Spleen (tissue), 11 donors: ENCODE results near the gene STEAP4. TPM values are rescaled to one million over a fixed set of nuclear protein-coding genes. Genes with fewer than 3 reads are reported as not detected.

Experiments
- DNase-seq: peaks from one replicate; pipeline ENCODE4 v3.0.0-alpha.2; 2020
- H3K27ac ChIP-seq, 8 donors: fragments of 200-600 bp; sonication (generic) in 7 of 8; 1 replicate in 4 of 8; 2 replicates in 4 of 8; pipeline versions ENCODE4 v1.5.0 to v1.8.0; 2016 to 2021; ENCODE audit warnings: inconsistent platforms in 4 of 8, mild to moderate bottlenecking in 4 of 8, moderate library complexity in 1 of 8
- H3K27me3 ChIP-seq, 7 donors: fragments of 200-600 bp; sonication (generic) in 6 of 7; replicated peaks in 1 of 7; 1 replicate in 4 of 7; 2 replicates in 3 of 7; pipeline versions ENCODE4 v1.5.0 to v1.8.0; 2016 to 2021; ENCODE audit warnings: inconsistent platforms in 3 of 7, mild to moderate bottlenecking in 1 of 7
- H3K36me3 ChIP-seq, 6 donors: fragments of 200-600 bp; sonication (generic) in 5 of 6; 1 replicate in 4 of 6; 2 replicates in 2 of 6; pipeline versions ENCODE4 v1.5.0 to v1.8.0; 2016 to 2021; ENCODE audit warnings: inconsistent platforms in 2 of 6
- H3K4me1 ChIP-seq, 6 donors: fragments of 200-600 bp; sonication (generic) in 5 of 6; 1 replicate in 3 of 6; 2 replicates in 3 of 6; pipeline versions ENCODE4 v1.5.0 to v1.8.0; 2016 to 2021; ENCODE audit warnings: inconsistent platforms in 3 of 6
- H3K4me3 ChIP-seq, 8 donors: fragments of 200-600 bp; sonication (generic) in 7 of 8; 1 replicate in 4 of 8; 2 replicates in 4 of 8; pipeline versions ENCODE4 v1.5.0 to v1.8.0; 2016 to 2021; ENCODE audit warnings: inconsistent platforms in 4 of 8, mild to moderate bottlenecking in 4 of 8, moderate library complexity in 2 of 8
- H3K9me3 ChIP-seq, 8 donors: fragments of 200-600 bp; sonication (generic) in 7 of 8; 1 replicate in 4 of 8; 2 replicates in 4 of 8; pipeline versions ENCODE4 v1.5.0 to v1.8.0; 2016 to 2021; ENCODE audit warnings: inconsistent platforms in 4 of 8
- CTCF ChIP-seq, 11 experiments: fragments of 200-600 bp in 7 of 11; fragments of 450-650 bp in 4 of 11; sonication (generic) in 4 of 11; IDR thresholded peaks in 8 of 11; conservative IDR thresholded peaks in 3 of 11; 1 replicate in 7 of 11; 2 replicates in 4 of 11; pipeline versions ENCODE4 v1.4.0 to v1.8.0; 2016 to 2021; ENCODE audit warnings: antibody characterized with exemption in 11 of 11, inconsistent platforms in 4 of 11, mild to moderate bottlenecking in 1 of 11
- POLR2A ChIP-seq, 3 donors: fragments of 450-650 bp; IDR thresholded peaks; one replicate each; pipeline ENCODE4 v1.5.1; 2017; ENCODE audit warnings: antibody characterized with exemption in 3 of 3, mild to moderate bottlenecking in 1 of 3
- POLR2AphosphoS5 ChIP-seq, 3 donors: sonication (generic); formaldehyde crosslinking; IDR thresholded peaks; one replicate each; pipeline ENCODE4 v1.5.1; 2017; ENCODE audit warnings: antibody characterized with exemption in 3 of 3
- WGBS, 5 donors: extraction: QIAGEN DNeasy Blood & Tissue Kit in 3 of 5; methylation state at CpG; one replicate each; pipeline versions ENCODE4 v1.1.5 to v1.1.7; 2013 to 2018; 5-methylcytosine and 5-hydroxymethylcytosine counted together
- intact Hi-C: fragments of 100-400 bp; cut with DNase I; formaldehyde crosslinking; loops from one replicate; pipeline ENCODE4 v1.15.0; 2023; ENCODE audit warnings: low total_unique reads
- polyA plus RNA-seq, 3 donors: library from polyadenylated mRNA; stranded (reverse); fragments of 200-250 nt; gene quantifications; one replicate each; pipeline ENCODE4 v1.2.1, GENCODE V29; 2013
- total RNA-seq, 7 donors: library from RNA; depleted of rRNA in 3 of 7; stranded (reverse); fragments of >200 nt in 3 of 7; fragmentation: NEBNext Ultra II Directional in 4 of 7; extraction: Animal tissue kit (Norgen Biotek cat#: 25700) in 4 of 7; gene quantifications; one replicate each; pipeline versions ENCODE4 v1.1.0 to v1.2.1, GENCODE V29; 2016 to 2021
- donor health status: healthy with polysubstance abuse.
- donor health status: DM: no; HTN: no; CAD: no; lungs with moderate emphysema.
- donor health status: DM: no; HTN: no; CAD: no.
- donor health status: Bipolar disorder and iron deficiency.
- donor health status: healthy.
- donor health status: DM: no; HTN: no; CAD: no.
- donor health status: DM: yes; HTN: yes; CAD: no.

The STEAP4 gene
- total and polyA plus RNA-seq, 10 donors = 0.50 to 70.7 (median 18.9) TPM

DNA sequence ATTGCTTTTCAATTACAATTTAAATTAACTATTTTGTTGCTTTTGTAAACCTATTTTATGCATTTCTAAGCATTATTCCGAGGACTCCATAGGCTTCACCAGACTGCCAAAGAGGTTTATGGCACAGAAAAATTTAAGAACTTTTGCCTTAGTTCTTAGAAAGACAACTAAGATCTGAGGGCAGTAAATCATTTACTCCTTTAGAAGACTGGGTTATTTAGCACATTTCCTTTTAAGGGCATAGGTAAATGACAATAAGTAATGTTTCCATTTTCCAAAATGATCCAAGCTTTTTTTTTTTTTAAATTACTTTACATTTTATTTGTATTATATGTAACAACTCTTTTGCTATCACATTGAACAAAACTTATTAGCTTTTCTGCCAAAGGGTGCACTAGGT, 15.0 kb upstream of the STEAP4 start:
- Histone ChIP-seq H3K9me3 (no peaks in the 10 kb centered on the region), H3K36me3 (no peaks in the 10 kb centered on the region), H3K4me3 (no peak overlapping the region), H3K27ac (peak overlapping the region in 5 of 8 donors; percentile 1 to 73 (median 60)), H3K27me3 (peaks cover 0 to 3% (median 0%) of the 10 kb centered on the region in 7 donors), H3K4me1 (peaks cover 0 to 31% (median 14%) of the 10 kb centered on the region in 6 donors)
- 85 to 93% (median 89%) methylated on average over 1 of the region's 1 CpG for WGBS, 5 donors
- intact Hi-C loops = no loop called here
- no peak for DNase-seq
- TF ChIP-seq POLR2AphosphoS5 (IDR thresholded peaks at IDR 0.05) (no peak), CTCF (IDR thresholded peaks at IDR 0.05 in 8 of 11, conservative IDR thresholded peaks at IDR 0.05 in 3 of 11) (no peak), POLR2A (IDR thresholded peaks at IDR 0.05) (no peak)

DNA sequence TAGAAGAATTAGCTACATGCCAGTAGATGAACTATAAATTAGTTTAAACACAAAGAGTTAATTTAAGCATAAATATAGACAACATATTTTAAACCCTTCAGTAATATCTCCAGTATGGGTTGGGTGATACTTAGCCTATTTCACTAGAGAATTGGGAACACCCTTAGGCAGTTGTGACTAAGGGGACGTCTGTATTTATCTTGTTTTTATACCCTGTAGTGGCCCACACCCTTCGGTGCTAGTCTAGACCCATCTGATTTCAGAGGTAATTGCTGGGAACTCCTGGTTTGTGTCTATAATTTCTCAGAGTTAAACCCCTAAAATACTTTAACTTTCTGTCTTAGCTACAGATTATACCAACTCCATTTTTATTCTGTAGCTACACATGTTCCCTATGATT, 11.5 kb upstream of the STEAP4 start:
- intact Hi-C loops = no loop called here
- no peak overlapping the region for H3K4me3 ChIP-seq
- H3K27me3 ChIP-seq = no peaks in the 10 kb centered on the region
- no peak for DNase-seq
- peaks cover 0 to 51% (median 20%) of the 10 kb centered on the region in 6 donors for H3K4me1 ChIP-seq
- no peaks in the 10 kb centered on the region for H3K36me3 ChIP-seq
- no peaks in the 10 kb centered on the region for H3K9me3 ChIP-seq
- H3K27ac ChIP-seq = no peak overlapping the region
- WGBS, 5 donors = 71 to 90% (median 88%) methylated on average over 2 of the region's 2 CpGs
- TF ChIP-seq CTCF (IDR thresholded peaks at IDR 0.05 in 8 of 11, conservative IDR thresholded peaks at IDR 0.05 in 3 of 11) (no peak), POLR2A (IDR thresholded peaks at IDR 0.05) (no peak), POLR2AphosphoS5 (IDR thresholded peaks at IDR 0.05) (no peak)

DNA sequence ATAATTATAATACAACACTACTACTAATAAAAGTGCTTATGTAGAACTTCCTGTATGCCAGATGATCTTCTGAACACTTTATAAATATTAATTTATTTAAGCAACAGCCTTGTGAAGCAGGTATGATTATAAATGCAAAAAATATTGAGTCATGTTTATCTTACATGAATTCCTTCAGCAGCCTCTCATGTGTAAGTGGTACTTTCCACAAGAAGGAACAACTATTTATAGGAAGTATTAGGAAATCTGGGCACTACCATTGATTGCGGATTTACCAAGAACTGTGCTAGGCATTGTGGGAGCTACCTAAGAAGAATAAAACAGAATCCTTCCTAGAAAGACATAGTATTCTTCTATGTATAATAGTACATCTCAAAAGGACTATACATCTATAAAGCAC, 10.7 kb upstream of the STEAP4 start:
- intact Hi-C loops = no loop called here
- peaks cover 0 to 49% (median 15%) of the 10 kb centered on the region in 6 donors for H3K4me1 ChIP-seq
- WGBS, 5 donors = 47 to 81% (median 49%) methylated on average over 1 of the region's 1 CpG
- no peaks in the 10 kb centered on the region for H3K27me3 ChIP-seq
- TF ChIP-seq POLR2A (IDR thresholded peaks at IDR 0.05) (no peak), POLR2AphosphoS5 (IDR thresholded peaks at IDR 0.05) (no peak), CTCF (IDR thresholded peaks at IDR 0.05 in 8 of 11, conservative IDR thresholded peaks at IDR 0.05 in 3 of 11) (no peak)
- H3K4me3 ChIP-seq = no peak overlapping the region
- no peaks in the 10 kb centered on the region for H3K36me3 ChIP-seq
- H3K27ac ChIP-seq = peak overlapping the region in 1 of 8 donors; percentile 50
- DNase-seq = no peak
- H3K9me3 ChIP-seq = no peaks in the 10 kb centered on the region

DNA sequence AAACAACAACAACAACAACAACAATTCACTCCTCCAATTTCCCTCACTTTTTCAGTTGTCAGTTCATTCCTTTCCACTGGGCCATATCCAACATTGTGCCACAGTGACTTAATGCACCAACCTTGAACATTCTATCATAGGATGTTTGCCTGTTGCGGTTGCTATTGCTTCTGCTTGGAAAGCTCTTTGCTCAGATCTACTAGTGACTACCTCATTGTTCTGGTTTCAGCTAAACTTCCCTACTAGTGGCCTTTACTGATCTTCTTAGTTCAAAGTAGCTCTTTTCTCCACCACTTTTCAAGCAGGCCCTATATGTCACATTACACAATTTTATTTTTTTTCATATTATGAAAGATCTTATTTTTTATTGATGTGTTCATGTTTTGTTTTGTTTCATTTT, 9.8 kb upstream of the STEAP4 start:
- Histone ChIP-seq H3K27ac (peak overlapping the region in 1 of 8 donors; percentile 50), H3K27me3 (no peaks in the 10 kb centered on the region), H3K4me1 (peaks cover 0 to 43% (median 8%) of the 10 kb centered on the region in 6 donors), H3K36me3 (no peaks in the 10 kb centered on the region), H3K4me3 (no peak overlapping the region), H3K9me3 (no peaks in the 10 kb centered on the region)
- no peak for DNase-seq
- no peak for TF ChIP-seq POLR2A (IDR thresholded peaks at IDR 0.05)
- TF ChIP-seq POLR2AphosphoS5 (IDR thresholded peaks at IDR 0.05) = no peak
- no peak for TF ChIP-seq CTCF (IDR thresholded peaks at IDR 0.05 in 8 of 11, conservative IDR thresholded peaks at IDR 0.05 in 3 of 11)
- WGBS, 5 donors = 90 to 100% (median 97%) methylated on average over 1 of the region's 1 CpG
- intact Hi-C loops = no loop called here
